ENCODE data around the gene RTN4.
"Not testable (repeated sequence)": the region's sequence is repeated elsewhere in the genome, so short reads cannot be mapped to it uniquely, and the experiment has no call there.

Gene RTN4

DNA sequence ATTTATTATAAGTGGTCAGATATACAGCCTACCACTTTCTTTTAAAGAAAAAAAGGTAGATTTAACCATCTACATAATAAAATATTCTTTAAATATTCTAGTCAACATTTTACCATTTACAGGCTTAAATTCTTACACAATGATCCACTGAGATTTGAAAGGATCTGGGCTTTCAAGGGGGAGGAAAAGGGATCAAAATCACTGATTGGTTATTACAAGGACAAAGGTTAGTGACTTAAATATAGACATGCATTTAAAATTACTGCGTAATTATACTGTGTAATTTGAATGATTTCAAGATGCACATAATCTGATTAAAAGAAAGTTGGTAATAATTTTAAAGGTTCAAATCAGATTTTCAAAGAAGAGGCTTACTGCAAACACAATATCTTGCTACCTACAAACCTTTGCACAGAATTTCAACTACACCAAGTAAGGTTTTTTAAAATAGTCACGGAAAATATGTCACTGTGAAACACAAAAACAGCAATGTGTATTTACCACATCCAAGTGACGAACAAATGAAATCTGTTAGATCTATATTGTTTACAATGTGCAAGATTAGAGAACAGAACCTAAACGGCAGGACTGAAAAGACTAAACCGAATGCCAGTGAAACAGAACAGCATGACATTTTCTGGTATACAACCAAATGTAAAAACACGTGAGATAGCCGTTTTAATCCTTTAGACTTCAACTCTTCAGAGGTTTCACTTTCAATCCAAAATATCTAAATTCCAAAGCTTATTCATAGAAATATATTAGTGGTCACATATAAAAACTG is 40.8 kb downstream of the RTN4 start:
- no peak for DNase-seq

GRCh38 chr2:55006306-55006705 is 43.9 kb downstream of the RTN4 start:
- no peak for DNase-seq

DNA sequence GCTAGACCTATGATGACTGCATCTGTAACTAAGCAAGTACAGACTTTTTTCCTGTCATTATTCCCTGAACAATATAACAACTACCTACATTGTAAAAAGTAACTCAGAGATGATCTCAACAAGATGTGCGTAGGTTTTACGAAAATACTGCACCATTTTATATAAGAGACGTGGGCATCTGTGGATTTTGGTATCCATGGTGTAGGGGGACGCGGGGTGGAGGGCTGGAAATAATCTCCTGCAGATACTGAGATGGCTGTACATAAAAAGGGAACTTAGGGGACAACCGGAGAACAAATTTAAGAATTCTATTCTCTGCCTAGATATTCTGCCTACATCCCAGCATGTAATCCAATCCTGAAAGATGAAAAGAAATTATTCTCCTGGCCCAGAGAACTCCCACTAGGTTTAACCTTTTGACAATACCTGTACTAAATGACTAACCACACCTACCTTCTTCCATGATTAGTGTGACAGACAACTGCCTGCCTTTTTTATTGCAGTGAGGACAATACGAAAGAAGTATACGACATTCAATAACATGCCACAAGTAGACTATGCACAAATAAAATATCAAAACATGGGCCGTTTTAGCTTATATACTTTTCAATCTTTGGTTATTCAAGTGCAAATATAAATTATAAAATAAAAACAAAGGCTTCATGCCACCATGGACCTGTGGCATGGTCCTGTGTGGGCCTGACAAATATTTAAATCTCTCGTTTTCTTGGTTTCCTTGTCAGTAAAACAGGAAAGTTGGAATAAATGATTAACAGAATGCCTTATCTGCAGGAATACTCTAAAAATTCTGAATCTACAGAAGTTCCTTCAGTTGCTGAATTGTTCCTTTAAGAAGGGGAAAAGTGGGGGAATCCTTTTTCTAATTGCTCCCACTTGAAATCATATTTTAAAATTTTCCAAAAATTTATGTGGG is 46.3 kb downstream of the RTN4 start:
- no peak for DNase-seq

GRCh38 chr2:55001716-55002115 is 48.5 kb downstream of the RTN4 start:
- DNase-seq: no peak

- no peak for DNase-seq
Measured at GRCh38 chr2:55000341-55000740, 49.9 kb downstream of the RTN4 start.

DNA sequence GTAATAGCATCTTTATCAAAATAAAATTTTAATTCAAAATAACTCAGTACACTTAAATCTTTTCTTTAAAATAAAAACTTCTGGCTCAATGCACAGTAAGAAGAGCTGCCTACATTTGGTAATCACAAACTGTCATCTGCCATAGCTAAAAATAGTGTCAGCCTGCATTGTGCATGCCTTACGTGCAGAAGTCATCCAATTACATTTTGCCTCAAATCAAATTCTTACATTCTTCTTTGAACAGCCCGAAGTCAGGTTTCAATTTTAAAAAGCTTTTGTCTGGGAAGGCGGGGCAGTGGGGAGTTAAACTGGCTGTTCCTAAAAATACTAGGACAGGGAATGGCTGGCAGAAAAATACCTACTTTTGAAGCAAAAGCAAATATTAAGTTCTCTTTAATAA is 51.1 kb downstream of the RTN4 start:
- no peak for DNase-seq

GRCh38 chr2:54997826-54998225 is 52.4 kb downstream of the RTN4 start:
- DNase-seq: no peak

DNA sequence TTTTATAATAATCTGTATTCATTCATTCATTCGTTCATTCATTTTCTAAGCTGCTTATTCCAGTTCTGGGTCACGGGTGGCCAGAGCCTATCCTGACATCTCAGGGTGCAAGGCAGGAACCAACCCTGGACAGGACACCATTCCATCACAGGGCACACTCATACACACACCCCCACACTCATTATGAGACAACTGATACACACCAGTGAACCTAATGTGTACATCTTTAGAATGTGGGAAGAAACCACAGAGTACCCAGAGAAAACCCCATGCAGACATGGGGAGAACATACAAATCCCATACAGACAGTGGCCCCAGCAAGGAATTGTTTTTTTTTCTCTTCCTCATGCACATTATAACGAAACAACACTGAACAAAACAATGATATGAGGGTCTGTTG is 54.7 kb downstream of the RTN4 start:
- DNase-seq: no peak

GRCh38 chr2:54990694-54991093 is 59.6 kb downstream of the RTN4 start:
- DNase-seq: not testable (repeated sequence)

DNA sequence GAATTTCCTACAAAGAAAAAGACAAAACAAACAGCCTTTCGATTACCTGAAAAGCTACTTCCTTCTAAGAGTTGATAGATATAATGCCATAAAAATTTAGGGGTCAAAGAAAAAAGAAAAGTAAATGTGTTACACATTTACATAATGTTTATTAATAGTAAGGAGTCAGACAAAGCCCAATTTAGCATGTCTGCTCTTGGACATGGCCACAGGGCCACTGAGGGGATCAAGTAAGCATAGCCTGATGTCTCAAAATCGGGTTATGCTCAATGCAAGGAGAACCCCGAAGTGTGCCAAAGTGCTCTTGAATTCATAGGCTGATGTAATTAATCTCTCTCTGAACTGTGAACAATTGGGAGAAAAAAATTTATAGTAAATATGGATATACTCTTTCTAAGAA is 61.6 kb downstream of the RTN4 start:
- DNase-seq: no peak

- DNase-seq: no peak
Measured at GRCh38 chr2:54986264-54986663, 64.0 kb downstream of the RTN4 start.

GRCh38 chr2:54984476-54984875 is 65.8 kb downstream of the RTN4 start:
- DNase-seq: no peak

DNA sequence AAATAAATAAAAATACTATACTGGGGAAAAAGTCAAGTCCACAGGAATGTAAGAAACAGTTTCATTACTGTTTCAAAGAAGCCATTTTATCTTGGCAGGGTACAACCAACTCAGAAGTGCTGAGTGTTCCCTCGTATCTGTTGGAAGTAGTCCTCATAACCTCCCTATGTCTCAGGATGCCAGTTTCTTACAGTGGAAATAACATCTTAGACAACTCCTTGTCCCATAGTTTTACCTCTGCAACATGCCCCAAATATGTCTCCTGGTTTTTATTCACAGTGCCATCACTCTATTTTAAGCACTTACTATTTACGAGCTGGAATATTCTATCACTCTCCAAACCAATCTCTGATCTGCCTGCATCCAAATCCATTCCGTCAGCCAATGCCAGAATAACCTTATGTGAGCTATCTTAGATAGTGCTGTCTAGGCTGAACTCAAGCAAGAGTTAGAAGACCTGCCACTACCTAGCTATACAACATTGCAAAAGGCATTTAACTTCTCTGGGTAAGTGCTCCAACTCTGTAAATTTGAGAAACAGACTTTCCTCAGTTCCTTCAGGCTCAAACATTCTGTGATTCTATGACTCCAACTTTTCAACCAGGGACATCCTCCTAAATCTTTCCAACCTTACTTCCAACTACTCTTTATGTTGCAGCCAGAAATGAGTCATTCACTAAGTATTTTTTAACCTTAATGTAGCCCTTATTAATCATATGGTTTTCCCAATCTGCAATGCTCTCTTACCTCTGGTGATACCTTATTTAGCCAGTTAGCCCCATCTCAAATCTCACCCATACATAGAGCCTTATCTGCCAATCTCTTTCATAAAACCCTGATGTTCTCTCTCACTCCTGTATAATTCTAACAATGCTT is 66.7 kb downstream of the RTN4 start:
- no peak for DNase-seq

- no peak for DNase-seq
Measured at GRCh38 chr2:54981385-54981784, 68.9 kb downstream of the RTN4 start.

DNA sequence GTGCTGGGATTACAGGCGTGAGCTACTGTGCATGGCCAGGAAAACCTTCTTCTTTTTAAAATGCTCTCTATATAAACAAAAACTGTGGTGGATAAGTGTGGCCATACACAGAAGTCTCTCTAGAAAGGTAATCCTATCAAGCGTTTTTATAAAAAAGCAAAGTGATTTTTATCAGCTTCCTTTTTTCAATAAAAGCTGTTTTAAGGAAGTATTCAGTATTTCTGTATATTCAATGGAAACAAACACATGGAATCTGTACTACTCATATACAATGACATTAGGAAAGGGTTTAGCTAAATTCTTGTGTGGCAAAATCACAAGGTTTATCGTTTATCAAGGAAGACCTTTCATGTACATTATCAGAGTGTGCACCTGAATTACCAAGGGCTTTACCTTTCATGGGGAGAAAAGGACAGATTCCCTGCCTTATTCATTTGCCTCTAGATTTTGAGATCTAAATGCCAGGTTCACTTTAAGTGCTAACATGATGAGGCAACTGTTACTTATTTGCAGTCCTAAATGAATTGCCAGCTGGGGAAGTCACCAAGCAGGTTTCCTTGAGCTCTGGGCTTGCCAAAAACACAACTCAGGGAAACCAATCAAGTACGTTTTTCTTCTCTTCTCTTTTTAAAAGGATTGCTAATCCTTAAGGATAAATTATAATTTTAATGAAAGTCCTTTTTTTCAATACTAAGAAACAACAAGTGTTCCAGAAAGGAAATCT is 70.8 kb downstream of the RTN4 start:
- no peak for DNase-seq

GRCh38 chr2:54977149-54977548 is 73.1 kb downstream of the RTN4 start:
- no peak for DNase-seq

GRCh38 chr2:54975598-54976492 is 74.4 kb downstream of the RTN4 start:
- no peak for DNase-seq

DNA sequence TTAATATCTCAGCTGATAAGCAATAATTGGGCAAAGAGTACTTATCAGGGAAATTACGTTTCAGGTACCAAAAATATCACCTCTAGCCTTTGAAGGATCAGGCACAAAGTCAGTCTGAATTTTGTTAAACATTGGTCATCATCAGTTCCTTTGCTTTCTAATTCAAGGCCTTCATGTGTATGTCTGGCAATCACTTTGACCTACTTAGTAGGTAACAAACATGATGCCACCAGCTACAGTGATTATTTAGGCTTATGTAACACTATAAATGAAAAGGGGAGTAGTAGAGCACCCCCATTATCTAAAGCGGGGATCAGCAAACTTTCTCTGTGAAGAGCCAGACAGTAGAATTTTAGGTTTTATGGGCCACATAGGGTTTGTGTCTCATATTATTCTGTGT is 75.1 kb downstream of the RTN4 start:
- no peak for DNase-seq

GRCh38 chr2:54969940-54970338 is 80.3 kb downstream of the RTN4 start:
- no peak for DNase-seq

GRCh38 chr2:54969295-54969939 is 80.8 kb downstream of the RTN4 start:
- DNase-seq: no peak
